Activated CD4-positive, CD25-positive, alpha-beta regulatory T cell treated with anti-CD3 and anti-CD28 coated beads, Interleukin-2, amount 50 U/mL, for 24 hours (primary cell): Measurements from ENCODE around the gene FAM53B.

Source experiments
- ATAC-seq, 2 donors: fragments of 150-1000 bp; cut with Tn5 transposase; one replicate each; pipeline ENCODE4 v1.10.0; 2021; ENCODE audit warnings: mild to moderate bottlenecking in 1 of 2, moderate library complexity in 1 of 2

FAM53B gene

DNA sequence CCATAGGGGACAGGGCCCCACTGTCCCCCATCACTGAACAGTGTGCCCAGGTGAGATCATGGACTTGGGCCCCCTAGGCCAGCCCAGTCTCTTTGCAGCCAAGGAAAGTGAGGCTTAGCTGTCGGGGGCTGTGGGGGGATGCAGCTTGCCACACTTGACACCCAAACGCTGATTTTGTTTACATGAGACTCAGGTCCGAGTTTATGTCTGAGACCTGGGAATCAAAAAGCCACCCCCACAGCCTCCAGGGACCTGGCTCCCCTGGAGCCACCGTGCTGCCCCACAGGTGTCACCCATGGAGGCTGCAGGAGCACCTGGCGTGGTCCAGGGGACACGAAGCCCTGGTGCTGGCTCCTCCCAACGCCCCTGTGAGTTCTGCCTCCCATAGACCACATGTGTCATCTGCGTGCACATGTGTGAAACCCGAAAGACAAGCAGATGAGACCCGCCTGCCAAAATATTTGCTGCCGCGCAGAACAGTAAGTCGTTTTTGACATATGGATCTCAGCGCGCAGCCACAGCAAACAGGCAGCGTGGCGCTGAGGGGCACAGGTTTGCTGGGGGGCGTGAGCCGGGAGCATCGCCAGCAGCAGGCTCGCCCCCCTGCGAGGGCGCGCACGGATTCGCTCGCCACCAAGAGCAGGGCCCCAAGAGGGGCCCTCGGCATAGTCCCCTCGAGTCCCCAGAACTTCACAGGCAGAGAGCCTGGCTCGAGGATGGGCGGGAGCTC is 170.3 kb downstream of the FAM53B start:
- ATAC-seq: no peak

GRCh38 chr10:124572751-124573150 is 171.4 kb downstream of the FAM53B start:
- no peak for ATAC-seq

DNA sequence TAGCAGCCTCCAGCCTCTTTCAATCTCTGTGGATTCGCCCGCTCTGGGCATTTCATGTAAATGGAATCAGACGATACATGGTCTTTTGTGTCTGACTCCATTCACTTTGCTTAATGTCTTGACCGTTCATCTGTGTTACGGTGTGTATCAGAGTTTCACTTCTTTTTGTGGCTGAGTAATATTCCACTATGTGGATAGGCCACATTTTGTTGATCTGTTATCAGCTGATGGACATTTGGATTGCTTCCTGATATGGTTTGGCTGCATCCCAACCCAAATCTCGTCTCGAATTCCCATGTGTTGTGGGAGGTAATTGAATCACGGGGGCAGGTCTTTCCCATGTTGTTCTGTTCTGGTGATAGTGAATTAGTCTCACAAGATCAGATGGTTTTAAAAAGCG is 173.5 kb downstream of the FAM53B start:
- no peak for ATAC-seq

DNA sequence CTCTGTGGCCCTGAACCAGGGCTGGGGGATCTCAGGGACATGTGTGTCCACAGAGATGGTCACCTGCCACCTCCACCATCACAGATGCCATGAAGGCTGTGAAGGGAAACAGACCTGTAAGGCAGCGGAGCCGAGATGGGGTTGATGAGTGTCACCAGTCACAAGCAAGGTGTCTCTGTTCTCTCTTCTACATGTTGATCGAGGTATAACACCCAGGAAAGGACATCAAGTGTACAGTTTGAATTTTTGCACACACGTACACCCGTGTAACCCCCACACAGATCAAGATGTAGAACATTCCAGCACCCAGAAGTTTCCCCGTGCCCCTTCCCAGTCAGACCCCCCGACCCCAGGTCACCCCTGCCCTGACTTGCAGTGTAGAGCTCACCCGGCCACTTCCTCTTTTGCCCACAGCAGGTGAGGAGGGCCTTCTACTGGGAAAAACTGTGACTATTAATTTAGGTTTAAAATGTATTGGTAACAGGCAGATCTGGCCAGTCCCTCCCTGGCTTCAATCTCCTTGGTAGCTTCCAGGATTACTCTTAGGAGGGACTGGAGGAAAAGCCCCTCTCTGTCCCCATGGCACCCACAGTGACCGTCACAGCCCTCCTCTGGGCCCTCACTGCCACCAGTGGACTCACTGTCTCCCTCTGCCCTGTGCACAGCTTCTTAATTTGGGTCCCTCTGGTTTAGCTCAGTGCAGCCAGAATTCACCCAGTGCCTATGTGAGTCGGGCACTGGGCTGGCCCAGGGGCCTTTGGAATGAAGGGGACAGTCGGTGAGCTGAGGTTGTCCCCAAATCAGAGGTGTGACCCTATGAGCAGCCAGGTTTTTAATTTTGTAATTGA is 174.3 kb downstream of the FAM53B start:
- ATAC-seq: no peak
